Liver (tissue), 9 donors: Measurements from ENCODE around the gene CHAC1. TPM values are rescaled to one million over a fixed set of nuclear protein-coding genes. Genes with fewer than 3 reads are reported as not detected.

Experiments
- DNase-seq: peaks from one replicate; pipeline ENCODE4 v3.0.0-alpha.2; 2017; ENCODE audit warnings: low spot score
- H3K27ac ChIP-seq, 2 donors: one replicate each; pipeline ENCODE4 v1.7.0; 2013; ENCODE audit warnings: inconsistent platforms in 2 of 2, low read length in 2 of 2, control low read depth in 1 of 2, low read depth in 1 of 2, mild to moderate bottlenecking in 1 of 2
- H3K27me3 ChIP-seq, 4 donors: one replicate each; pipeline versions ENCODE4 v1.6.1 to v1.7.0; 2013; ENCODE audit warnings: low read length in 3 of 4, inconsistent platforms in 1 of 4, mild to moderate bottlenecking in 1 of 4, moderate library complexity in 1 of 4; ENCODE audit not compliant: control insufficient read depth in 4 of 4, insufficient read depth in 4 of 4
- H3K36me3 ChIP-seq, 4 donors: one replicate each; pipeline versions ENCODE4 v1.6.1 to v1.7.0; 2013; ENCODE audit warnings: low read length in 3 of 4, mild to moderate bottlenecking in 3 of 4, low read depth in 1 of 4, moderate library complexity in 1 of 4; ENCODE audit not compliant: control insufficient read depth in 4 of 4, insufficient read depth in 3 of 4
- H3K4me1 ChIP-seq, 4 donors: one replicate each; pipeline versions ENCODE4 v1.6.1 to v1.7.0; 2013; ENCODE audit warnings: low read length in 3 of 4, mild to moderate bottlenecking in 3 of 4, moderate library complexity in 1 of 4; ENCODE audit not compliant: control insufficient read depth in 4 of 4, insufficient read depth in 4 of 4
- H3K4me3 ChIP-seq, 3 donors: one replicate each; pipeline versions ENCODE4 v1.6.1 to v1.7.0; 2013; ENCODE audit warnings: low read length in 3 of 3, control low read depth in 1 of 3, low read depth in 1 of 3, mild to moderate bottlenecking in 1 of 3
- H3K9ac ChIP-seq, 2 donors: one replicate each; pipeline ENCODE4 v1.7.0; 2013; ENCODE audit warnings: low read length in 2 of 2, mild to moderate bottlenecking in 2 of 2, moderate library complexity in 2 of 2, control low read depth in 1 of 2, low read depth in 1 of 2
- H3K9me3 ChIP-seq, 4 donors: one replicate each; pipeline versions ENCODE4 v1.6.1 to v1.7.0; 2013; ENCODE audit warnings: low read length in 3 of 4; ENCODE audit not compliant: control insufficient read depth in 4 of 4
- ATF3 ChIP-seq: IDR thresholded peaks from 2 replicates; pipeline ENCODE4 v1.6.1; 2016; ENCODE audit warnings: antibody characterized with exemption
- CTCF ChIP-seq: fragments of 150-350 bp; IDR thresholded peaks from 2 replicates; pipeline ENCODE4 v1.5.1; 2017; ENCODE audit warnings: improper control_type of control experiment, low read depth, low read length; ENCODE audit not compliant: missing input control
- EGR1 ChIP-seq, 2 donors: IDR thresholded peaks; 2 replicates each; pipeline ENCODE4 v1.6.1; 2016 to 2018; ENCODE audit warnings: antibody characterized with exemption in 2 of 2, low read depth in 2 of 2
- FOXA1 ChIP-seq: IDR thresholded peaks from 2 replicates; pipeline ENCODE4 v1.6.1; 2016; ENCODE audit warnings: antibody characterized with exemption
- FOXA2 ChIP-seq: IDR thresholded peaks from 2 replicates; pipeline ENCODE4 v1.6.1; 2016; ENCODE audit warnings: antibody characterized with exemption
- GABPA ChIP-seq, 2 donors: IDR thresholded peaks in 1 of 2; conservative IDR thresholded peaks in 1 of 2; 2 replicates each; pipeline ENCODE4 v1.6.1; 2016; ENCODE audit warnings: antibody characterized with exemption in 2 of 2, mild to moderate bottlenecking in 1 of 2, moderate library complexity in 1 of 2
- HNF4A ChIP-seq, 2 donors: conservative IDR thresholded peaks; 2 replicates each; pipeline ENCODE4 v1.6.1; 2016; ENCODE audit warnings: antibody characterized with exemption in 2 of 2, mild to moderate bottlenecking in 2 of 2
- JUND ChIP-seq, 2 donors: IDR thresholded peaks; 2 replicates each; pipeline ENCODE4 v1.6.1; 2016; ENCODE audit warnings: antibody characterized with exemption in 2 of 2
- MAX ChIP-seq: IDR thresholded peaks from 2 replicates; pipeline ENCODE4 v1.6.1; 2016; ENCODE audit warnings: antibody characterized with exemption
- NR2F2 ChIP-seq: IDR thresholded peaks from 2 replicates; pipeline ENCODE4 v1.6.1; 2016; ENCODE audit warnings: antibody characterized with exemption
- RAD21 ChIP-seq, 2 donors: IDR thresholded peaks; 2 replicates each; pipeline ENCODE4 v1.6.1; 2016; ENCODE audit warnings: antibody characterized with exemption in 2 of 2, mild to moderate bottlenecking in 2 of 2
- REST ChIP-seq: IDR thresholded peaks from 2 replicates; pipeline ENCODE4 v1.6.1; 2016; ENCODE audit warnings: antibody characterized with exemption, mild to moderate bottlenecking
- SP1 ChIP-seq: IDR thresholded peaks from 2 replicates; pipeline ENCODE4 v1.6.1; 2018; ENCODE audit warnings: antibody characterized with exemption, mild to moderate bottlenecking
- TAF1 ChIP-seq: conservative IDR thresholded peaks from 2 replicates; pipeline ENCODE4 v1.6.1; 2016; ENCODE audit warnings: antibody characterized with exemption, mild to moderate bottlenecking
- YY1 ChIP-seq: IDR thresholded peaks from 2 replicates; pipeline ENCODE4 v1.6.1; 2016; ENCODE audit warnings: antibody characterized with exemption, mild to moderate bottlenecking
- ZBTB33 ChIP-seq: IDR thresholded peaks from 2 replicates; pipeline ENCODE4 v1.6.1; 2016; ENCODE audit warnings: antibody characterized with exemption
- WGBS: extraction: QIAGEN DNeasy Blood & Tissue Kit; methylation state at CpG from one replicate; pipeline ENCODE4 v1.1.7; 2013; 5-methylcytosine and 5-hydroxymethylcytosine counted together
- polyA plus RNA-seq, 2 donors: library from polyadenylated mRNA; stranded (reverse) in 1 of 2; unstranded in 1 of 2; fragments of 200-250 nt in 1 of 2; fragments of >200 nt in 1 of 2; fragmentation: Nextera tagmentation in 1 of 2; extraction: Ambion mirVana in 1 of 2; gene quantifications; one replicate each; pipeline versions ENCODE4 v1.2.1 to v1.2.3, GENCODE V29; 2013 to 2015
- total RNA-seq, 2 donors: library from RNA; depleted of rRNA; stranded (reverse); fragments of >200 nt; gene quantifications; one replicate each; pipeline ENCODE4 v1.2.3, GENCODE V29; 2014
- donor health status: healthy.
- donor health status: healthy.
- donor health status: healthy.
- donor health status: healthy.
- donor health status: healthy.

CHAC1 gene
- total and polyA plus RNA-seq, 4 donors, result 0.19 to 3.5 (median 1.1) TPM

DNA sequence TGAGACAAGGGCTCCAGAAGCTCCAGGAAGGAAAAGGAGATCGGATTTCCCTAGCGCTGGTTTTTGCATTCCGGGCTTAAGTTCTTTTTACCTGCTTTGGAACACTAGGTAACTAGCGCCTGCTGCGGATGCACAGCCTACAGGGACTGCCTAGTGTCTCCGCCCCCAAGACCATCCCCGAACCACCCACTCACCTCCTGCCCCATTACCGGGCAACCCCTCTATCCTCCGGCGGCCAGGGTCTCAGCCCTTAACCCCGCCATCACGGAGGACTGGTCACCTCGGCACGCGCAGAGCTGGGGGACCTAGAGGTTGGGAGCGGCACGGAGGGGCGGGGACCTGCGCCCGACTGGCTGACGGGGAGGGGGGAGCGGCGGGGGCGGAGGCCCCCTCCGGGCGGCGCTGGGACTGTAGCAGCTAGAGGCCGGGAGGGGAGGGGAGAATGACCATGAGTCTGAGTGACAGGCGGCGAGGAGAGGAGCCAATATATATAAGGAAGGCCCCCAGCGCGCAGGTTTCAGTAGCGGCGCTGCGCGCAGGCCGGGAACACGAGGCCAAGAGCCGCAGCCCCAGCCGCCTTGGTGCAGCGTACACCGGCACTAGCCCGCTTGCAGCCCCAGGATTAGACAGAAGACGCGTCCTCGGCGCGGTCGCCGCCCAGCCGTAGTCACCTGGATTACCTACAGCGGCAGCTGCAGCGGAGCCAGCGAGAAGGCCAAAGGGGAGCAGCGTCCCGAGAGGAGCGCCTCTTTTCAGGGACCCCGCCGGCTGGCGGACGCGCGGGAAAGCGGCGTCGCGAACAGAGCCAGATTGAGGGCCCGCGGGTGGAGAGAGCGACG lies 24.2 kb upstream of the CHAC1 start, which contains the start of gene DLL4:
TSS of gene DLL4 (plus strand) at position 520 of the 839 bp plus-strand sequence. CDS start 329 bp downstream, outside the sequence.
- Histone ChIP-seq H3K9me3 (no peaks in the 10 kb centered on the region), H3K4me3 (peak within 1 kb of the TSS; percentile 20 to 56 (median 53)), H3K4me1 (peaks cover 32 to 72% (median 59%) of the 10 kb centered on the region in 4 donors), H3K9ac (no peak within 1 kb of the TSS), H3K27ac (peak within 1 kb of the TSS in 1 of 2 donors; percentile 34), H3K27me3 (peaks cover 0 to 5% (median 1%) of the 10 kb centered on the region in 4 donors), H3K36me3 (no peaks in the 10 kb centered on the region)
- WGBS, result 1% methylated on average over 71 of the region's 71 CpGs
- peak; percentile 57 for TF ChIP-seq TAF1
- TF ChIP-seq EGR1 (IDR thresholded peaks at IDR 0.05; ENCODE audit: low read depth in 2 of 2), result no peak
- DNase-seq, result peak; percentile 60

DNA sequence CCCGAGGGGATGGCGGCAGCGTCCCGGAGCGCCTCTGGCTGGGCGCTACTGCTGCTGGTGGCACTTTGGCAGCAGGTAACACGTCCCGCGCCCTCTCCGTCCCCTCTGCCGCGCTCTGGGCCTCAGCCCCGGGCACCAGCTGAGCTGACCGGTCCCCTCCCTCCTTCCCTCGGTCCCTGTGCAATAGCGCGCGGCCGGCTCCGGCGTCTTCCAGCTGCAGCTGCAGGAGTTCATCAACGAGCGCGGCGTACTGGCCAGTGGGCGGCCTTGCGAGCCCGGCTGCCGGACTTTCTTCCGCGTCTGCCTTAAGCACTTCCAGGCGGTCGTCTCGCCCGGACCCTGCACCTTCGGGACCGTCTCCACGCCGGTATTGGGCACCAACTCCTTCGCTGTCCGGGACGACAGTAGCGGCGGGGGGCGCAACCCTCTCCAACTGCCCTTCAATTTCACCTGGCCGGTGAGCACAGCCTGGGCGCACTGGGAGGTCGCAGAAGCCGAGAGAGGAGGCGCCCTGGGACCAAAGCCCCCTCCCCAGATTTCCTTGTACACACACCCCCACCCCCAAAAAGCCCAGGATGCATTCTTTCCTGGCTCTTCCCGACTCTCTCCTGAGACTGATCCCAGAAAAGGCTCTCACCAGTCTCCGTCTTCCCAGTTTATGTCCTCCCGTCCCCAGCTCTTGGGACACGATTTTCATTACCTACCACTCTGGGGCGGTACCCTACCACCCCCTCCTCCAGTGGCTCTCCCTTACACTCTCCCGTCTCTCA lies 23.4 kb upstream of the CHAC1 start:
- Histone ChIP-seq H3K4me3 (peak overlapping the region; percentile 16 to 56 (median 53)), H3K9me3 (no peaks in the 10 kb centered on the region), H3K9ac (no peak overlapping the region), H3K36me3 (no peaks in the 10 kb centered on the region), H3K4me1 (peaks cover 32 to 72% (median 59%) of the 10 kb centered on the region in 4 donors), H3K27me3 (peaks cover 0 to 5% (median 1%) of the 10 kb centered on the region in 4 donors), H3K27ac (peak overlapping the region in 1 of 2 donors; percentile 34)
- no peak for DNase-seq
- 3% methylated on average over 56 of the region's 56 CpGs for WGBS
- TF ChIP-seq RAD21 (IDR thresholded peaks at IDR 0.05) (no peak), TAF1 (no peak), FOXA1 (no peak), MAX (no peak), REST (no peak), SP1 (no peak), GABPA (IDR thresholded peaks at IDR 0.05 in 1 of 2, conservative IDR thresholded peaks at IDR 0.05 in 1 of 2) (no peak), CTCF (no peak), NR2F2 (no peak), EGR1 (IDR thresholded peaks at IDR 0.05; ENCODE audit: low read depth in 2 of 2) (no peak), JUND (IDR thresholded peaks at IDR 0.05) (no peak), YY1 (no peak), HNF4A (conservative IDR thresholded peaks at IDR 0.05) (no peak), ATF3 (no peak), FOXA2 (no peak), ZBTB33 (no peak)
